ENCODE results near the gene ERBB4. TPM values are rescaled to one million over a fixed set of nuclear protein-coding genes. Genes with fewer than 3 reads are reported as not detected.

The ERBB4 gene
- total RNA-seq, 1 experiment from 2014 or later: not detected

GRCh38 chr2:211416373-211416772, 1122.2 kb downstream of the ERBB4 start:
- DNase-seq (ENCODE audit: low read depth): no peak

DNA sequence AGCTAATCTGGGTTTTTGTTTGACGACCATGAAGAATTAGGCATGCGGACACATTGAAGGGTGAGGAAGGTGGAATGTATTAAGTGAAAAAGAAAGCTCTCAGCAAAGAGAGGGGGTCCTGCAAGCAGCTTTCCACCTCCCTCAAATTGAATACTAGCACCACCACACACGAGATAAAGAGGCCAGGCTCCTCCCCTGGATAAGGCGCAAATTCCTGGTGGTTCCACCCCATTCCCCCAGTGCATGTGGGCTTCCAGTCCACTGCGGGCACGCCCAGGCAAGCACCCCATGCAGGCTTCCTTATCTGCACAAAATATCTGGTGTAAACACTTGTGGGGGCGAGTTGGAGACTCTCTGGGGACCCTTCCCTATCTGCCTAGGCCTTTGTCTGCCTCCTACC, 1124.9 kb downstream of the ERBB4 start:
- DNase-seq (ENCODE audit: low read depth): no peak

DNA sequence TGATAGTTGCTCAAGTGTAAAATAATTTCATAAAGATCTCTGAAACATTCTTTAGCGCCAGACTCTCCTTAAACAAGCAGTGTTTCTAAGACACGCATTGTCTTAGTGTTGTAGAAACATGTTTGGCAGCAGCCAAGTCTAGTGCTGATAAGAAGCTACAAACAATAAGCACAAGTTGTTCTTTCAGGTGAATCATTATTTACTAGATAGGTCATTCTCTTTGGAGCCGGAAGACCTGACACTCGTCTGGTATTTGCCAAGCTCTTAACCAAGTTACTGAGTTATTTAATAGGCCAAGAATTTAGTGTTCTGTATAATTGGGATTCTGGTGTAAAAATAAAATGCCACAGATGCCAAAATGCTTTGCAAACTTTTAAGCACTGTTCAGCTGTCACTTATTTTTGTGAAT, 1130.1 kb downstream of the ERBB4 start:
- no peak for DNase-seq (ENCODE audit: low read depth)

DNA sequence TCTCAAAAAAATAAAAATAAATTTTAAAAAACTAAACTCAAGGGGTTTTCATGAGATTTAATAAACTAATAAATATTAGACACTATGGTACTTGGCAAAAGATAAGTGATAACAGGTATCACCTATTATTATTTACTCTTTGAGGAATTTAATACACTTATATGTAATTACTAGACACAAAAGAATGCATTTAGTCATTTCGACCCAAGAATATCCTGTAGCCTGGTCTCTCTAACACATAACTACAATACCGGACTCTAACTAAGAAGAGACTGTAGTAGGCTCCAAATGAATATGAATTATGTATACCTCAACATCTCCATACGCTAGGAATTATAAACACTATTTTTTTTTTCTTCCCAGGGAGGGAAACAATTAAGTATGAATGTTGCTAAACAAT, 1131.5 kb downstream of the ERBB4 start:
- no peak for DNase-seq (ENCODE audit: low read depth)

- no peak for DNase-seq (ENCODE audit: low read depth)
These were observed 1133.6 kb downstream of the ERBB4 start for GRCh38 chr2:211405036-211405435.

DNA sequence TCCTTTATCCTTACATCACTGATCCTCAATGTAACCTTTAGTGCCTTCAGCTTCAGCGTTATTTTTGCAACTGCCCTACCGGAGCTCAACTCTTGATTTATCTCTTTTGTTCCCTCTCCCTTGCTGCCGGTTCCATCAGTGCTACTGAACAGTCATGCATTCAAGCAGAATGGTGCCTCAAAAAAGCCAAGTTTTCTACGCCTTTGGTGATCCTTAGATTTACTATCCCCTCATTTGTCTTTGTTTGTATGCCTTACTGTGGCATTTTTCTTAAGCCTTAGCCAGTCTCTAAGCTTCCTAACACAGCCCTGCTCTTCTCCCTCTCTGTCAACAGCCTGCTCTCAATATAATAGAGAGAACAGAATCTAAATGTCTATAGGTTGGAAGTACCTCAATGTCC, 1134.5 kb downstream of the ERBB4 start:
- no peak for DNase-seq (ENCODE audit: low read depth)

- DNase-seq (ENCODE audit: low read depth): no peak
These were observed 1137.3 kb downstream of the ERBB4 start for GRCh38 chr2:211401328-211401727.

DNA sequence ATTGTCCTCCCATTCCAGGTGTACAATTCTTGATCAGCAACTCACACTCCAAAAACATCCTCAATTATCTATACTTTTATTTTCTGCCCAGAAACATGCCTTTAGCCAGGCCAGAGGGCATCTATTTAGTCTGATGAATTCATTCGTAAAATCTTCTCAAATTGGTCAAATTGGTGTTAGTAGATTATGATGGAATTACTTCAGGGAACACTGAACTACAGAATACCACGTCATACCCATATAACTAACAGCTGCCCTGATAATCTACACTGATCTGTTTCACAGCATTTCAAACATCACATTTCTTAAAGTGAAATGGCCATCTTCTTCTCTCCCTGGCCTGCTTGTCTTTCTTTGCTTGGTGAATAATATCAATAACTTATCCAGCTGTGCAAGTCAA, 1140.8 kb downstream of the ERBB4 start:
- DNase-seq (ENCODE audit: low read depth): no peak

DNA sequence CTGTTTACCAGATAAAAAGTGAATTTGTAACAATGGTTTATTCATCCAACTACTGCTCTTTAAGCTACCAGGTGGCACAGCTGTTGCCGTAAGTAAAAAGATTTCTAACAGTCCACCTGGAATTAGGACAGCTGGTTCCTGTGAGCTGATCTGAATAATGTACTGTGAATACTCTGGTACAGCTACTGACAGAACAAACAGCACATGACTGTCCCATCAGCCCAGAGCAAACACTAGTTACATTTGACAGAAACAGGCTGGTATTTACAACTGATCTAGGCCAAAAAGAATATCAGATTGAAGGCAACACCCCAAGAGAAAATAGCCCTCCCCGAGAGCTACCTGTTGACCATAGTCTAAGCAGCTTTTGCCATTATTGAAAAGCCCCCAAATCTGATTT, 1141.8 kb downstream of the ERBB4 start:
- DNase-seq (ENCODE audit: low read depth): no peak

- no peak for DNase-seq (ENCODE audit: low read depth)
These were observed 1147.4 kb downstream of the ERBB4 start for GRCh38 chr2:211391189-211391567.

DNA sequence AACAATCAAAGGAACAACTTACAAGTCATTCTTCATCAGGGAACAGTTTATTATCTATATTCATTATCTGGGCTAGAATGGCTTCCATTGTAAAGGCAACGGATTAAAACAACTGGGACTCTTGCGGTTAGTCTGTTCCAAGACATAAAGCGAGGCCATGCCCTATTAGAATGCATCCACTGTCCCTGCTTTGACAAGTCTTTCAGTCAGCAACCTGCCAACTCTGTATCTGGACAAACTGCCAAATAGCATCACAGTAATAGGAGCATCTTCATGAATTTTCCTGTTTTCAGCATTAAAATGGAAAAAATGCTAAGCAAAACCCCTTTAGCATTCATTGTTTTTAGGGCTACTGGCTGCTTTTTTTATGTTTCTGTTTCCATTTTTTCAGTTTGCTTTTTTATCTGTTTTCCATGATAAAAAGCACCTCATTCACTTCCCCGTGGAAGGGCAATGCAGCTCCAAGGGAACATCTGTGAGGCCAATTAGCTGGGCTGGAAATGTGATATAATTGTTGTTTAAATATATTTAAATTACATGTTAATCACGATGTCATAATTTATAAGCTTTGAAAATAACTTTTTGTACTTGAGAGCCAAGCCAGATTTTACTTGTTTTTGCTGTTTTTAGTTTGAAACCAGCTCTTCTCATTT, 1147.9 kb downstream of the ERBB4 start:
- DNase-seq (ENCODE audit: low read depth): no peak

DNA sequence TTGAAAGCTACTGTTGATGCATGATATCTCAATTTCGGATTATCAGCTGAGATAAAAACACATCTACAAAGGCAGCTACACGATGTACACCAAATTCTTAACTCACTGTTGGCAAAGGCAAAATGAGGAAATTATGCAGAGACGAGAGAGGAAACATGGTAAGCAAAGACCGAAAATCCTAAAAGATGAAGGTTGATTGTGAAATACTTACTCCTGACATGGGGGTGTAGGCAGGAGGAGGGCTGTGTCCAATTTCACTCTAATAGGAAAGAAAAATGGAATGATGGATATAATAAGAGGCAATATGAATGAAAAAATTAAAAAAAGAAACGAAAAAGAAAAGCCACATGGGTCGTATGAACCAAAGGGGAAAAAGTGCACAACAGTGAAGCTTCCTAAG, 1150.9 kb downstream of the ERBB4 start:
- no peak for DNase-seq (ENCODE audit: low read depth)

DNA sequence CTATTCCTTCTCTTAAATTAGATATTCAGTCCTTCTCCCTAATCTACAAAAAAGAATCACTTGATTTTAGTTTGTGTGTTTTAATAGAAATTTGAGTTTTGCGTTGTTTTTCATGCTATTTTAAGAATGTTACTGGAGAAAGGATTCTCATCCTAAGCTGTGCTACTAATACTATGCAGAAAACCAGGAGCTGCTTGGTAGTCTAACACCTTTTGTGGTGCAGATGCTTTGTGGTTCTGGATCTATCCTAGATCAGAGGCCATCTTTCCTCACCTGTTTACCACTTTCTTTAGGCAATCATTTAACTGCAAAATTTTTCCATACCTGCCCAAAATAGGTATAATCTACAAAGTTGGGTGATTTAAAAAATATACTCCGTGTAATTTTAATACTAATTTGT, 1158.6 kb downstream of the ERBB4 start:
- no peak for DNase-seq (ENCODE audit: low read depth)

DNA sequence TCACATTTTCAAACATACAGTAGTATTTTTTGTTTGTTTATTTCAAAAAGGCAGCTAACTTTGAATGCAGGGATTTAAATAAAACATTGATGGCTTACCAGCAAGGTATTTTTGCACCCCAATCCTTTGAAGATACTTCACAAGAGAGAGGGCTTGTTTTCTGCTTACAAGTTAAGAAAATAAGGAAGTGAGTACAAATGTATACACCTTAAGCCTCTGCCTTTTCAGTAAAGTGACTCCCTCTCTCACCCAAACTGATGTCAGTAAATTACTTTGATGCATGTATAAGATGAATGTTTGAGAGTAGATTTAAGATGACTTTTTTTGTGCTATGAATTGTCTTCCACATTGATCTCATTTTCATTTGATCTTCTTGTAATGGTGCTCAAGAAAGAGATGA, 1162.2 kb downstream of the ERBB4 start:
- DNase-seq (ENCODE audit: low read depth): no peak

GRCh38 chr2:211373203-211373602, 1165.4 kb downstream of the ERBB4 start:
- DNase-seq (ENCODE audit: low read depth): no peak

GRCh38 chr2:211371465-211371864, 1167.1 kb downstream of the ERBB4 start:
- no peak for DNase-seq (ENCODE audit: low read depth)

GRCh38 chr2:211368467-211368866, 1170.1 kb downstream of the ERBB4 start:
- DNase-seq (ENCODE audit: low read depth): no peak

- DNase-seq (ENCODE audit: low read depth): no peak
These were observed 1170.9 kb downstream of the ERBB4 start for GRCh38 chr2:211367711-211368110.

- no peak for DNase-seq (ENCODE audit: low read depth)
These were observed 1171.3 kb downstream of the ERBB4 start for GRCh38 chr2:211367293-211367692.

DNA sequence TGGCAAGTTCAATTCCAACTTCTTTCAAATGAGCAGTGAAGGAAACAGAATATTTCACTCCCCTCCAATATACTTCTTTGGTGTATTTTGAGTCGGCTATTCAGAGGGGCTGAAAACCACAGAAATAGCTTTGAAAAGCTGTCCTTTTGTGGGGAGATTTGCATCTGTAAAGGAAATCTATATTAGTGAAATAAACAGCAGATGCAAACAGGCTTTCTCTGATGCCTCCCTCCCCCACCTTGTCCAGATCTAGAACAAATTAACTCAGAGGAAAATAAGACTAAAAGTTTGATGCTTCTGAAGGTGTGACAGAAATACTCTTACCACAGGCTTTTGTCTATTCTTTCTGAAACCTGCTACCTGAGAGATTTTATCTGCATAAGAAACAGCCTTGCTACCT, 1173.7 kb downstream of the ERBB4 start:
- no peak for DNase-seq (ENCODE audit: low read depth)

GRCh38 chr2:211361383-211361782, 1177.2 kb downstream of the ERBB4 start:
- no peak for DNase-seq (ENCODE audit: low read depth)

DNA sequence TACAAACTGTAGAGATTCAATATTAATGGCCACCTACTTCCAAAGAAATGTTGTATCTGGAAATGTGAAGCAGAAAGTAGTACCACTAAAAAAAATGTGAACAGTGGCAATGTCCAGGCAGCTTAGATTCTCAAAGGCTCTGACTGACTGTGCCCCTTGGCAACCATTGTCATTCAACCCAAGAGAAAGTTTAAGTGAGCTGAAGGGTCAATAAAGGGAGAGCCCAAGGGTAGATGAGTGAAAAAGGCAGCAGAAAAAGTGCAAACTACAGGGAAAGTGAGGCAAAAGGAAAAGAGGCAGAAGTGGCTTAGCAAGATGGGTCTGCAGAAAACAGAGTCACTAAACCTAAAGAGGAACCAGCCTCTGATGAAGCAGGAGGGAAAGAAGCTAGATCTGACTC, 1179.3 kb downstream of the ERBB4 start:
- DNase-seq (ENCODE audit: low read depth): no peak

- no peak for DNase-seq (ENCODE audit: low read depth)
These were observed 1180.1 kb downstream of the ERBB4 start for GRCh38 chr2:211358504-211358903.

- DNase-seq (ENCODE audit: low read depth): no peak
These were observed 1184.1 kb downstream of the ERBB4 start for GRCh38 chr2:211354481-211354880.

All from RPMI7951 (cell line).